HG03135 (cell line): Measurements from ENCODE around the gene TCP11L2.
"Not testable (repeated sequence)": the region's sequence is repeated elsewhere in the genome, so short reads cannot be mapped to it uniquely, and the experiment has no call there.

ENCODE experiments used
- ATAC-seq: cut with Tn5 transposase; IDR thresholded peaks from one replicate; pipeline ENCODE4 v1.9.1; 2021; ENCODE audit warnings: mild to moderate bottlenecking, moderate library complexity; ENCODE audit not compliant: unreplicated experiment

The TCP11L2 gene

GRCh38 chr12:106304001-106304421, 1.5 kb downstream of the TCP11L2 start:
- no peak for ATAC-seq

- no peak for ATAC-seq
Observed at GRCh38 chr12:106304797-106305196, 2.3 kb downstream of the TCP11L2 start.

GRCh38 chr12:106305376-106305775, 2.8 kb downstream of the TCP11L2 start:
- ATAC-seq: no peak

- no peak for ATAC-seq
Observed at GRCh38 chr12:106307181-106307580, 4.6 kb downstream of the TCP11L2 start.

GRCh38 chr12:106308121-106308520, 5.6 kb downstream of the TCP11L2 start:
- no peak for ATAC-seq

- ATAC-seq: no peak
Observed at GRCh38 chr12:106308611-106309010, 6.1 kb downstream of the TCP11L2 start.

GRCh38 chr12:106309671-106310505, 7.4 kb downstream of the TCP11L2 start:
- ATAC-seq: no peak

- ATAC-seq: no peak
Observed at GRCh38 chr12:106310687-106311086, 8.2 kb downstream of the TCP11L2 start.

GRCh38 chr12:106311139-106311538, 8.6 kb downstream of the TCP11L2 start:
- no peak for ATAC-seq

GRCh38 chr12:106313413-106313812, 10.9 kb downstream of the TCP11L2 start:
- not testable (repeated sequence) for ATAC-seq

GRCh38 chr12:106315523-106315922, 13.0 kb downstream of the TCP11L2 start:
- ATAC-seq: no peak

- no peak for ATAC-seq
Observed at GRCh38 chr12:106317406-106318082, 15.0 kb downstream of the TCP11L2 start.

- ATAC-seq: no peak
Observed at GRCh38 chr12:106321139-106321850, 18.8 kb downstream of the TCP11L2 start.

- ATAC-seq: no peak
Observed at GRCh38 chr12:106323537-106323936, 21.0 kb downstream of the TCP11L2 start.

GRCh38 chr12:106327309-106327869, 24.9 kb downstream of the TCP11L2 start:
- ATAC-seq: no peak

- ATAC-seq: no peak
Observed at GRCh38 chr12:106328735-106329134, 26.2 kb downstream of the TCP11L2 start.

GRCh38 chr12:106329231-106329982, 26.9 kb downstream of the TCP11L2 start:
- ATAC-seq: no peak

- ATAC-seq: no peak
Observed at GRCh38 chr12:106331599-106331998, 29.1 kb downstream of the TCP11L2 start.

GRCh38 chr12:106332536-106332935, 30.0 kb downstream of the TCP11L2 start:
- no peak for ATAC-seq

- ATAC-seq: no peak
Observed at GRCh38 chr12:106333010-106333409, 30.5 kb downstream of the TCP11L2 start.

GRCh38 chr12:106333756-106334155, 31.2 kb downstream of the TCP11L2 start:
- ATAC-seq: no peak
